NCI-H2107 (cell line): ENCODE results near the gene NRXN3.
"Not testable (repeated sequence)": the region's sequence is repeated elsewhere in the genome, so short reads cannot be mapped to it uniquely, and the experiment has no call there.

Experiments
- DNase-seq: peaks from one replicate; lab custom pipeline; 2025; lab: John Stamatoyannopoulos, UW

The NRXN3 gene

GRCh38 chr14:79076428-79076827 is 906.3 kb downstream of the NRXN3 start:
- no peak for DNase-seq

GRCh38 chr14:79077096-79077495 is 906.9 kb downstream of the NRXN3 start:
- DNase-seq = no peak

- no peak for DNase-seq
These were observed 909.9 kb downstream of the NRXN3 start for GRCh38 chr14:79080040-79080439.

- DNase-seq = no peak
These were observed 912.7 kb downstream of the NRXN3 start for GRCh38 chr14:79082883-79083282.

GRCh38 chr14:79083356-79083755 is 913.2 kb downstream of the NRXN3 start:
- DNase-seq = no peak

- no peak for DNase-seq
These were observed 914.7 kb downstream of the NRXN3 start for GRCh38 chr14:79084861-79085260.

- DNase-seq = no peak
These were observed 919.4 kb downstream of the NRXN3 start for GRCh38 chr14:79089576-79089975.

- no peak for DNase-seq
These were observed 920.5 kb downstream of the NRXN3 start for GRCh38 chr14:79090641-79091180.

GRCh38 chr14:79091381-79091963 is 921.3 kb downstream of the NRXN3 start:
- no peak for DNase-seq

GRCh38 chr14:79093531-79093930 is 923.4 kb downstream of the NRXN3 start:
- DNase-seq = no peak

GRCh38 chr14:79094951-79095350 is 924.8 kb downstream of the NRXN3 start:
- no peak for DNase-seq

GRCh38 chr14:79096811-79097210 is 926.6 kb downstream of the NRXN3 start:
- no peak for DNase-seq

- DNase-seq = no peak
These were observed 928.2 kb downstream of the NRXN3 start for GRCh38 chr14:79098324-79098723.

GRCh38 chr14:79100578-79100977 is 930.4 kb downstream of the NRXN3 start:
- no peak for DNase-seq

- no peak for DNase-seq
These were observed 931.2 kb downstream of the NRXN3 start for GRCh38 chr14:79101388-79101787.

- DNase-seq = no peak
These were observed 933.6 kb downstream of the NRXN3 start for GRCh38 chr14:79103764-79104163.

GRCh38 chr14:79110564-79110963 is 940.4 kb downstream of the NRXN3 start:
- not testable (repeated sequence) for DNase-seq

GRCh38 chr14:79111987-79112501 is 941.9 kb downstream of the NRXN3 start:
- no peak for DNase-seq

GRCh38 chr14:79117561-79117960 is 947.4 kb downstream of the NRXN3 start:
- DNase-seq = no peak

GRCh38 chr14:79118291-79118690 is 948.1 kb downstream of the NRXN3 start:
- DNase-seq = no peak

- DNase-seq = no peak
These were observed 964.2 kb downstream of the NRXN3 start for GRCh38 chr14:79134361-79134760.

- DNase-seq = no peak
These were observed 966.2 kb downstream of the NRXN3 start for GRCh38 chr14:79136071-79137044.

- no peak for DNase-seq
These were observed 966.9 kb downstream of the NRXN3 start for GRCh38 chr14:79137045-79137430.
